Measurements from ENCODE around the gene FAM83F.
A peak's percentile ranks its signal among the peaks of the same experiment; 100 is the strongest.
"Not testable (repeated sequence)": the region's sequence is repeated elsewhere in the genome, so short reads cannot be mapped to it uniquely, and the experiment has no call there.

Gene FAM83F

DNA sequence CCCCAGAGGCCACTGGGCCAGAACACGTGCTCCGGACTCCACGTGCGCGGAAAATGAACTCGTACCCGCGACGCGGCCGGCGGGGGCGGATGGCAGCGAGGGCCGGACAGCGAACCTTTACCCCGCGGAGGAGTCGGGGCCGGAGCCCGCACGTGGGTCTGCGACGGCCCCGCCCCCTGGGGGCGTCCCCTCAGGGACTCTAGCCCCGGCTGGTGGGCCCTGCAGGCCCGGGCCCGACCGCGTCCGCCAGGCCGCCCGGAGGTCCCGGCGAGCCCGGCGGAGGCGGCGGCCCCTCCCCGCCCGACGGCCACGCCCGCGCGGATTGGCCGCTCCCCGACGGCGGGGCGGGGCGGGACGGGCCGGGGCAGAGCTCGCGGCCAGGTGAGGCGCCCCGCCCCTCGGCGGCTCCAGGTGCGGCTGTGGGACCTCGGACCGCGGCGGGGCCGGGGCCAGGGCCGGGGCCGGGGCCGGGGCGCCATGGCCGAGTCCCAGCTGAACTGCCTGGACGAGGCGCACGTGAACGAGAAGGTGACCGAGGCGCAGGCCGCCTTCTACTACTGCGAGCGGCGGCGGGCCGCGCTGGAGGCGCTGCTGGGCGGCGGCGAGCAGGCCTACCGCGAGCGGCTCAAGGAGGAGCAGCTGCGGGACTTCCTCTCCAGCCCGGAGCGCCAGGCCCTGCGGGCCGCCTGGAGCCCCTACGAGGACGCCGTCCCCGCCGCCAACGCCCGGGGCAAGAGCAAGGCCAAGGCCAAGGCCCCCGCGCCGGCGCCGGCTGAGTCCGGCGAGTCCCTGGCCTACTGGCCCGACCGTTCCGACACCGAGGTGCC lies at the start of gene FAM83F:
FAM83F (plus strand) TSS at position 389 of the 827 bp plus-strand sequence; CDS start at position 478, 89 bp downstream.
- no peak for DNase-seq

DNA sequence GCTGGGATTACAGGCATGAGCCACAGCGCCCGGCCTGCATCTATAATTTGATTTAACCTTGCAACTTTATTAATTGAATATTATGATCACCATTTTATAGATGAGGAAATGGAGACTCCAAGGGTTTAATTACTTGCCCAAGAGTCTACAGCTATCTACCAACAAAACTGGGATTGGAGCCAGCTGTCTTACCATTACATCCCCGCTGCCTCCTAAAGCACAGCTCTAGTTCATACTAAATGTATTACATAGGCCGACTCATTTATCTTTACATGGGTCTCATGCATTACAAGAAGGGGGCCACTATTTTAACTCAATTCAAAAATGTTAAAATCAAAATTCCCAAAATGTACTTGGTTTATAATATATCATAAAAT lies 48.6 kb upstream of the FAM83F start:
- DNase-seq = no peak

DNA sequence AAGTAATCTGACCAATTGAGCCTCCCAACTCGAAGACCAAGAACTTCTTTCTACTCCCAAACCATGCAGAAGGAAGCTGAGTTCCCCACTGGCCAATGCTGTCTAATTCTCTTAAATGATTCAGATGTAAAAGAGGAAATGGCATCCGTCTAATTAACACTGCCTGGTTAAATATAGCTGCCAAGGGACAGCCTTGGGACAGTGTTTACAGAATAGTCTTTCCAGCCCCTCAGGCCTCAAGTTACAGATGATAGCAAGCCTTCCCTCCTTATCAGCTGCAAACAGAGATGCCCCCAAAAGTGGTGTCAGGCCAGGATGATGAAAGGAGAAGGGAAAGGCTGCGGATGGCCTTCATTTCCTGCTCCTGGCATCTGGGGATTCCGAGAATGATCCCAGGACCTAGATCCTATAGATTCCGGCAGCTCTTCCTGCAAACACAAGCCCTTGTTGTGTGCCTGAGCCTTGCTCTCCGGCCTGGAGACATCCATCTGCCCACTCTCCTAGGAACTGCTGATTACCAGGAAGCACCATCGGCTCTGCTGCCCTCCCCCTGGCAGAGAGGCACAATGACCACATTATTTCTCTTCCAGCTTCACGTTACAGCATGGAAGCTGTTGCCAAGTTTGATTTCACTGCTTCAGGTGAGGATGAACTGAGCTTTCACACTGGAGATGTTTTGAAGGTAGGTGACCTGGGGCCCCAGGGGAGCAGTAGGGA lies 48.1 kb upstream of the FAM83F start:
- no peak for DNase-seq

DNA sequence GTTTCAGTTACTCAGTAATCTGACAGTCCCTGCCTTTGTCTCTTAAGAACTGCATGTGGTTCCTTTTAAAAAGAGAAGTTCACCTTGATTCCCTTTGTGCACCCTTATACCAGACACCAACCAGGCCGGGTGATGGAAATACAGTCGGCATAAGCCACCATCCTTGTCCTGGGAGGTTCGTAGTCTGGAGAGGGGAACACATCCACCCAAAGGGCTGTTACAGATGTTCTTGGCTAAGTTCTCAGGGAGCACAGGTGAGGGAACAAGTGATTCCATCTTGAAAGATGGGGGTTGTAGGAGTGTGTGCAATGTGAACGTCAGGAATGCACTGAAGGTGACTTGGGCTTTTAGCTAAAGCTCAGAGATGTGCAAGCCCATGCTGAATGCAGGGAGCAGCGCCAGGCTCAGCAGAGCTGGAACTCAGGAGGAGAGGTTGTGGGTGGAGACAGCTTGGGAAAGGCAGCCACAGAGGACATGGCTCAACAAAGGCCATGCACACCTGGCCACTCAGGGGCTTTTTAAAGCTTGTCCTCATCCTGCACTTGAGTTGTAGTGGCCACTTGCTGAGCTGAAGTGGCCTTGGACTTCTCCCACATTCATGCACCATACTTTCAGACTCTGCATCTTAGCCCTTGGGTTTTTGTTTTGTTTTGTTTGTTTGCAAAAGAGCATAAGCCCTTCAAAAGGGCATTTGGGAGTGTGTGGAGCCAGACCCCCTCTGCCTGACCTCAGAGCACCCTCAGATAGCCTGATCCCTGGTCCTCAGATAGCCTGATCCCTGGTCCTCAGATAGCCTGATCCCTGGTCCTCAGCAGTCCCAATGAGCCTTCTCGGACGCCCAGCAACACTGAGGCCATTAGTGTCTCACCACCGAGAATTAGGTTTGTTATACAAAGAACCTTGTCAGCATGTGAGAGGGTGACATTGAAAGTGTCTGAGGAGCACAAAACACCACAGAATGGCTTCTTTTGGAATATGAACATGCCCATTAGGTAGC lies 47.2 kb upstream of the FAM83F start:
- DNase-seq = no peak

DNA sequence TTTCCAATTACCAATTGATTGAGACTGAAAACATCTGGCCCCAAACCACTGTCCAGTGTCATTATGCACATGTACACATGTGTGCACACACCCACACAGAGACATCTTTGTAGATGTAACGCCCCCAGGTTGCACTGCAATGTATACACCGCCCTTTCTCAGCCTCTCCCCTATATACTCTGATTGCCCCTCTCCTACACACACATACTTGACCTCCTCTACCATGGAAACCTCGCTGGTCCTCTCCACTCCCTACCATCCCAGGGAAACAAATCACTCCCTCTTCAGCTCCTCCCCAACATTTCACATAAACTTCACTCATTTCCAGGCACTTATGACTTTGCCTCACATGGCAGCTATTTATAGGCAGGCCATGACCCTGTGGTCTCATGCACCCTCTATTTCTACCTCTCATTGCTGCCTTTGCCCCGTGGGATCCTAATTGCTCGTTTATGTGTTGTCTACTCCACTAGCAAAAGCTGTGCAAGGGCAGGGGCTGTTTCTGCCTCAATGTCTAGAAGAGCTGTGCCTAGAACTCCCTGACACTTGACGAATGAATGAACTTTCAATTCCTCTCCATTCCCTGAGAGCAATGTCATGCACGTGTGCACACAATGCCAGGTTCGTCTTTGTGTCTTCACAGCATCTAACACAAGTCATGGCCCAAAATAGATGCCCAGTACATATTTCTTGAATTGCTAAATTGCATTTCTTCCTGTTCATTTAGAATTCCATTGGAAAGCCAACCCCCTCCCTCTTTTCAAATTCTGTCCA lies 44.6 kb upstream of the FAM83F start:
- DNase-seq = no peak

DNA sequence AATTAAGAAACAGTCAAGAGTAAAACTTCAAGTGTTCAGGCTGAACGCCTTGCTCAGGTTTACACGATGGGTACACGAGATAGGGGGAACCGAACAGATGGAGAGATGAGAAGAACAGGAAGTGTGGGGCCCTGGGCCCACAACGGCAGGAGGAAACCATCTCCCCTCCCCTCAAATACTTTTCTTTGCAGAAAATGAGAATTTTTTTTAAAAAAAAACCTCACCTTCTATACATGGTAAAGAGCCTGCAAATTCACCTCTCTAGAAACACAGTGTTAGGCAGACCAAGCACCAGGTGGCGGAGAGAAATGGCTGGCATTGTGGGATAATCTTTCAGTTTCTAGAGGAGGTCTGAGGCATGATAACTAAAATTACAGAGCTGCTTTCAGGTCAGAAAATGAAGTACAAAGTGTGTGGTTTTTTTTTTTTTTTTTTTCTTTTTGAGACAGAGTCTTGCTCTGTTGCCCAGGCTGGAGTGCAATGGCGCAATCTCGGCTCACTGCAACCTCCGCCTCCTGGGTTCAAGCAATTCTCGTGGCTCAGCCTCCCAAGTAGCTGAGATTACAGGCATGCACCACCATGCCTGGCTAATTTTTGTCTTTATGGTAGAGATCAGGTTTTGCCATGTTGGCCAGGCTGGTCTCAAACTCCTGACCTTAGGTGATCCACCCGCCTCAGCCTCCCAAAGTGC lies 43.0 kb upstream of the FAM83F start:
- DNase-seq = not testable (repeated sequence)

DNA sequence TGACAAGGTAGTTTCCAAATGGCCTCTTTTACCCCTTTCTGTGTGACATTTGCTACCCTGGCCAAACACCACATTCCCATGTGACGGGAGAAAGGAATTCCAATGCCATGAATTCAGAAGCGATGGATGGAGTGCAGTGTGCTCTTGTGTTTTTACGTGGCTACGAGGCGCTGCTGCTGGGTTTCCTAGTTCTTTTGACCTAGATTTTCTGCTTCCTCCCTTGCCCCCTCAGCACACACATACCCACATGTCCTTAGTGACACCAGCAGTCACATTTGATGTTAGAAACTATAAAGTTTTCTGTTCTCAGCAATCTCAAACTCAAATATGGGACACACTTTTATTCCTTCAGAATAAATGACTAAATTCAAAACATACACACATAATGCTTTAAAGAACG lies 42.4 kb upstream of the FAM83F start:
- no peak for DNase-seq

DNA sequence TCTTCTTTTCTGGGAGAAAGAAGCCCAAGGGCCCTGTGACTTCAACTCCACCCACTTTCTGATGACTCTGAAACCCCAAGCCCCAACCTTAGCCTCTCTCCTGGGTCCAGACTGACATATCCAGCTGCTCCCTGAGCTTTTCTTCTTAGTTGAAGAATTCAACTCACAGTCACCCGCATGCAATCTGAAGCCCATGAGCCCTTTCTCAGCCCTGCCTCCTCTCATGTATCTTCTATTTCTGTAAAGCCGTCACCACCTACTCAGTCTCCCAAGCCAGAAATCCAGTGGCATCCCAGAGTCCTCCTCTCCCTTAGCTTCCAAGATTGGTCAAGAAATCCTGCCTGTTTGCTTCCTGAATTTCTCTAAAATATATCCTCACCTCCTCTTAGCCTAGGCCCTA lies 41.7 kb upstream of the FAM83F start:
- no peak for DNase-seq

DNA sequence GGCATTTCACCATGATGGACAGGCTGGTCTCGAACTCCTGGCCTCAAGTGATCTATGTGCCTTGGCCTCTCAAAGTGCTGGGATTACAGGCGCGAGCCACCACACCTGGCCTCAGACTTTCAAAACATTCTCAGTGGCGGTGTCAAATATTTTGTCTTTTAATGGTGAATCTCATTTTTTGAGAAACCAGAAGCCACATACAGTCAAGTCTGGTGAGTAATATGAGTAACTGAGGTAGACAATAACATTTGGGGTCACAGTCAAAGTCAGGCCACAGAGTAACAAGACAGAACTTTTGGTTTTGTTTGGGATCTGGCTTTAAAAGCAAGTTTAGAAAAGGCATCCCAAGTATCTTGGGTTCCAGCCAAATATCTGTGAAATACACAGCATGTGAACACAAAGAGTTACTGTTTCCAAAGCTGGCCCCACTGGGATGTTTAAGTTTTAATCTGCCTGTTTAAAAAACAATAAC lies 40.1 kb upstream of the FAM83F start:
- no peak for DNase-seq

DNA sequence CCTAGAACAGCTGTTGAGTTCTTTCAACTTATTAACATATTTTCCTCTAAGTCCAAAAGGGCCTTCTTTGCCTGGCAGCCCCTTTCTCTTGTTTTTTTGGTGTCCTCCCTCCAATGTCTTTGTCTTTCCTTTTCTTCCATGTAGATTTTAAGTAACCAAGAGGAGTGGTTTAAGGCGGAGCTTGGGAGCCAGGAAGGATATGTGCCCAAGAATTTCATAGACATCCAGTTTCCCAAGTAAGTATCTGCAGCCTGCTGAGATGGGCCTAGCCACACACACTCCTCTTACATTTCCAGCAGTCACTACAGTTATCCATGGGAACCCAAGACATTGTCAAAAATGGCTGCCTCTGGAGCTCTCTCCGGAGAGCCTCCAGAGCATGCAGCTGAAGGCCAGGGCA lies 39.1 kb upstream of the FAM83F start:
- DNase-seq = no peak

DNA sequence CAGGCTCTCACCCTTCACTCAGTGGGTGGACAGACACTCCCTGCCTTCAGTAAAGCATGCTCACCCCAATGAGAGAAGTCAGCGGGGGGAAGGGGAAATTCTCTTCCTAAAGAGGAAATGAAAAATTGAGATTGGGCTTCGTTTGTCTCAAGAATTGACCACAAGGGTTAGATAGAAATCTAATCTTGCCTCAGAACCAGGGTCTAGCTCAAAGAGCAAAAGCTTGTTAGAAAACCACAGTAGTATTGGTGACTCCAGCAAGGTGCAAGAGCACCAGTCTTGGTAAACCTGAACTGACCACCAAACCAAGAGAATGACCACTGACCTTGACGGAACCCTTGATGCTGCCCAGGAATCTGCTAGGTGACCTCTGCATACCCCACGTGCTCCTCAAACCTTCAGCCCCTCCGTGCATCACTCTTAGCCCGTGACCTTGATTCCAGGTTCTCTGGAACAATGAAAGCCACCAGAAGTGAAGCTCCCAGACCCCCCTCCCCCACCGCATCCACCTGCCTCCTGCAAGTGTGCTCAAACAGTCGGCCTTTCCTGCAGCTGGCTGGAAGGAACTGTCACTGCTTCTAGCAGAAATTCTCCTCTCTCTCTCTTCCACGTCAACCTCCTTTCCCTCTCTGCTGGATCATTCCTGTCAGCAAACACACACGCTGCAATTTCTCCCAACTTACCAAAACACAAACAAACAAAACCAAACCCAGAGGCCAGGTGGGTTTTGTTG lies 37.7 kb upstream of the FAM83F start:
- peak; percentile 61 for DNase-seq

DNA sequence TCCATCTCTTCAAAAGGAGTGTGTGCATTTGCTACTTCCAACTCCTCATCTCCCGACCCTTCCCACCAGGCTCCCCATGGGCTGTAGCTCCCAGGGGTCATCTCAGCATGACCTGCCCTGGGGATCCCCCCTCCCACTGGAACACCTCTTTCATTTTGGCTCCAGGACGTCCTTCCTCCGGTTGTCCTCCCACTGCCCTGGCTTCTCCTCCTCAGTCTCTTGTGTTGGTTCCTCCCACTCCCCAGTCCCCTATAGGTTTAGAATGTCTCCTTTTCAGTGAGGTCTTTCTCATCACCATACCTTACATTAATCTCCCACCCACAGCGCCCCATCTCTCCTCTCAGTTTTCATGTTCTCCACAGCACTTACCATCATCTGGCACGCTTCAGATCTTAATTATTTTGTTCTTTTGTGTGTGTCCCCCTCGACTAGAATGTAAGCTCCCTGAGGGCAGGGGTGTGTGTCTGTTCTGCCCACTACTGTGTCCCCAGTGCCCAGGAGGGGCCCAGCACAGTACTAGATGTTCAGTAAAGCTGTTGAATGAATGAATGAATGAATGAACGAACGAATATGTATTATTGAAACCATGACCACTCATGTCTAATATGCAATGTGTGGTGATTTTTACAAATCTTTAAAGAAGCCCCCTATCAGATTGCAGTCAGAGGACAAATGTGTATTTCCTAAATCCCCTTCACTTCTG lies 36.6 kb upstream of the FAM83F start:
- DNase-seq = no peak

DNA sequence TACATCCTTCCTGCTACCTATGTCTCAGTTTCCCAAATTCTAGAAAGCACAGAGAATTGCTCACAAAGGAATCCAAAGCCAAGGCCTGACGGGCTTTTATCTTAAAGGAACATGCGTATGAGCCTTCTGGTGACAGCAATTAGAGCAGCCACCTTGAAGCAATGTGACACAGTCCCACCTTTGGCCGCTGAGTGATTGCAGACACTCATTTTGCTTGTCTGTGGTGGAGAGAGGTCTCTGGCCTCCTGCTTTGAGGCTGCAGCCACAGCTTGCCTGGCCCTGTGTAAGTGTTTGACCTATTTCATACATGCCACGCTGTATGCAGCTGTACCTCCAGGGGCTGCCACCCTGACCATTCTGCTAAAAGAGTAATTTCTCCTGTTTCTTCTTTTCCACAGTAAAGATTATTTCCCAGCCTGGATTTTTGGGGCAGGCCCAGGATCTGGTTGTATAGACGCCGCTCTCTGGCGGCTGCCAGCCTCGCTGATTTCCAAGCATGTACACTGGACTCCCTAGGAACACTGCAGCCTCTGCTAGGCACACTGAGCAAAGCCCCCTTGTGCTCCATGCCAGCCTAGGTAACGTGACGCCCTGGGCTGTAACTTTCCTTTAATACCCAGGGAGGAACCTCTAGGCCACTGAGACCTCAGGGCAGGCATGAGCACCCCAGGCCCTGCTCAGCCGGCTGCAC lies 35.7 kb upstream of the FAM83F start:
- DNase-seq = no peak

DNA sequence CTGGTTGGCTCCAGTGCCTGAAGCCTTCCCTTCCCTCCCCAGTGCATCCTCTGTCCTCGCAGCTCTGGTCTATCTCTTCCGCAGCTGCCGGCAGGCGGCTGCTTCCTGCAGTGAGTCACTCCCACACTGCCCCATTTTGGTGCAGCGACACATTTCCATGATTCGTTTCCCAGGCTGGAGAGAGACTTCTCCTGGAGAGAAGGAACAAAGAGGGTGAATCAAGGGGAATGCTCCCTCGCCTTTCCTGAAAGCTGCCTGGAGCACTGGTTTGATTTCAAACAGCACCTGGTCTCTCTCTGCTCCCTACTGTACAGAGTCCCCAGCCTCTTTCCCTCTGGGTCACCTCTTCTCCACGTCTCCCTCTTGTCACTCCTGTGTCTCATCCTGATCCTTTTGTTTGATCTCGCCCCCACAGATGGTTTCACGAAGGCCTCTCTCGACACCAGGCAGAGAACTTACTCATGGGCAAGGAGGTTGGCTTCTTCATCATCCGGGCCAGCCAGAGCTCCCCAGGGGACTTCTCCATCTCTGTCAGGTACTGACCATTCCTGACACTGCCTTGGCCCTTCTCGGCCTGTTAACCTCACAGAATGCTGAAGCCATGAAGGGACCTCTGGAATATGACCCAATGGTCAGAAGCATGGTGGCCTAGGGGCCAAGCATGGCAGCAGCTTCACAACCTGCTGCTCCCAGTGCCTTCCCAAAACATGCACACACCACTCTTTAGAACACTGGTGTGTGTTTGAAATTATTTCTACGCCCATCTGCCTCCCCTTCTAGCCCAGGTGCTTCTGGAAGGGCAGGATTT lies 34.9 kb upstream of the FAM83F start, which contains the start of gene TMA7B:
TMA7B (plus strand) TSS at position 758 of the 808 bp plus-strand sequence. CDS start 3,978 bp downstream, outside the sequence.
- DNase-seq = no peak

DNA sequence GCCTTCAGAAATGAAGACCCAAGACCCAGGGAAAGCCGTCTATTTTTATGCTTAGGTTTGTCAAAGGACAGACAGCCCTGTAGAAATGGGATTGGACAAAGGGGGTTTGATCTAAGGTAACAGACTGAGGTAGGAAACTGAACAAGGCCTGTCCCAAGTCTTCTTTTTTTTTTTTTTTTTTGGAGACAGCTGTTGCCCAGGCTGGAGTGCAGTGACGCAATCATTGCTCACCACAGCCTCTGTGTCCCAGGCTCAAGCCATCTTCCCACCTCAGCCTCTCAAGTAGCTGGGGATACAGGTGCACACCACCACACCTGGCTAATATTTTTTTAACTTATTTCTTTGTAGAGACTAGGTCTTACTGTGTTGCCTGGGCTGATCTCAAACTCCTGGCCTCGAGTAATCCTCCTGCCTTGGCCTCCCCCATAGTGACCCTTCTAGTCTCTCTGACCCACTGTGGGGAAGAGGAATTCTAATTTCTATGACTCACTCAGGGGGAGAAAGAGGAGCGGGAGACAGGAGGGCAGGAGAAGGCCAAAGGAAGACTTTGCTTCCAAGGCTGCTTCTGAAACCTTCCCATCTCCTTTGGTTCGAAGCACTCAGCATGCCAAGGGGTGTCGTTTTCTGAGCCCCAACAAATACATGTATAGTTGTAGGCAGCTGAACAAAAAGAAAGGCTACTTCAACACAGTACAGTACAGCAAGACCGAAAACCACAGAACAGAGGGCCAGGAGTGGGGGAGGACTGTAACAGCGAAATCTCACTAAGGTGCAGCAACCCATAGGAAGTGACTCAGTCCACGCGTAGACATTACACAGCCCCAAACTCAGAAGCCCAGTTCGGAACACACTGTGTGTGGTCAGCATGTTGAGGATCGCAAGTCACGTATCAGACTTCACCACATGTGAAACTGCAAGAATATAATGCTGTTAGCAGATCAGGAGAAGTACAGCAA lies 33.7 kb upstream of the FAM83F start:
- no peak for DNase-seq

DNA sequence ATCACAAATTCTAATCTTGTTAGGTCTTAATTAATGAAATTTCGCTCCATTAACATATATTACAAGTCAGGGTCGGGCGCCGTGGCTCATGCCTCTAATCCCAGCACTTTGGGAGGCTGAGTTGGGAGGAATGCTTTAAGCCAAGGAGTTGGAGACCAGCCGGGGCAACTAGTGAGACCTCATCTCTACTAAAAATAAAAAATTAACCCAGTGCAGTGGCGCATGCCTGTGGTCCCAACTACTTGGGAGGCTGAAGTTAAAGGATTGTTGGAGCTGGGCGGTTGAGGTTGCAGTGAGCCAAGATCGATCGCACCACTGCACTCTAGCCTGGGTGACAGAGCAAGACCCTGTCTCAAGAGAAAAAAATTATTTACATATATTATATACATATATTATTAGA lies 32.7 kb upstream of the FAM83F start:
- no peak for DNase-seq

DNA sequence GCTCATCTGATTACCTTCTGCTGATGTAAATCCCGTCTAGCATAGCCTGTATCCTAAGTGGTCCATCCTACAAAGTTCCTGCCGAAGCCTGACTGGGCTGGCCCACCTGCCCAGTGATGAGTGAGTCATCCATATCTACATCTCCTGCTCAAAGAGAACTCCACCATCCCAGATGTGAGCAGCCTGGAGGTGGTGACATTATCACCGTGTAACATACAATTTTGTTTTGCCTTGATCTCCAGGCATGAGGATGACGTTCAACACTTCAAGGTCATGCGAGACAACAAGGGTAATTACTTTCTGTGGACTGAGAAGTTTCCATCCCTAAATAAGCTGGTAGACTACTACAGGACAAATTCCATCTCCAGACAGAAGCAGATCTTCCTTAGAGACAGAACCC lies 29.0 kb upstream of the FAM83F start:
- DNase-seq = no peak
